ENCODE data around the gene MICAL1. TPM values are rescaled to one million over a fixed set of nuclear protein-coding genes. Genes with fewer than 3 reads are reported as not detected.

Gene MICAL1
- total and polyA plus RNA-seq, 2 of the 8 experiments (the other 6 are each of a cell fraction or from before 2014, with no cell fraction given): 42.5 to 55.4 TPM

DNA sequence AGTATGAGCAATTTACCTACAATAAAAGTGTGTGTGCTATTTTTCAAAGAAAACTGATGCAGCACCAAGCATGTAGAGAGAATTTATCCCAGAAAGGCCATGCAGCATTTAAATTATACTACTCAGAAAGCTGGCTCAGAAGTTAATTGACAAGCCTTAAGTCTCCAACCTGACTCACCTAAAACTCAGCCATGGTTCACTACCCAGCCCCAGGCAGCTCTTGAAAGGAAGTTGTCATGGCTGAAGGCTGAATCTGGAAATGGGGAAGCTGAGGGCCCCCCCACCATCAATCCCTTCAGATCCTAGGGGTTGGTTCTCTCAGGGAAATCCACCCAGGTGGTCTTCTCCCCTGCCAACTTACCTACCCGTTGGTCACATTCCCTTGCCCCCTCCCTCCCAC is 34.8 kb downstream of the MICAL1 start (continued):
- TF ChIP-seq HDAC2 (IDR thresholded peaks at IDR 0.05; ENCODE audit: borderline replicate concordance in 1 of 2, low read depth in 2 of 2, low read length in 2 of 2) (no peak), TAF7 (optimal IDR thresholded peaks at IDR 0.05; ENCODE audit: borderline replicate concordance, low read depth, low read length) (no peak), SP2 (IDR thresholded peaks at IDR 0.05; ENCODE audit: low read length) (no peak), CHD2 (IDR thresholded peaks at IDR 0.05; ENCODE audit: low read length) (no peak), JUND (IDR thresholded peaks at IDR 0.05; ENCODE audit: low read length) (no peak), POLR2AphosphoS5 (IDR thresholded peaks at IDR 0.05; ENCODE audit: low read depth, low read length) (no peak)

Measured in H1 (cell line).